H1 (cell line): Measurements from ENCODE around the gene RBM26. TPM values are rescaled to one million over a fixed set of nuclear protein-coding genes. Genes with fewer than 3 reads are reported as not detected.

Experiments
- CTCF ChIA-PET: fragments of 300-600 bp; sonication (Branson Sonifier 250); formaldehyde crosslinking; loops from one replicate; lab custom pipeline; 2021; ENCODE audit not compliant: partially characterized antibody; lab: Charles Lee
- POLR2A ChIA-PET: fragments of 300-600 bp; sonication (Branson Sonifier 250); formaldehyde crosslinking; loops from one replicate; lab custom pipeline; 2021; ENCODE audit warnings: inconsistent platforms; ENCODE audit not compliant: partially characterized antibody; lab: Charles Lee
- DNase-seq, 2 experiments: peaks; one replicate each; pipeline versions ENCODE4 v3.0.0 to v3.0.0-alpha.2; 2010 to 2022; ENCODE audit warnings: low spot score in 2 of 2, low read depth in 1 of 2, mixed read lengths in 1 of 2
- FAIRE-seq: peaks from 2 replicates; lab custom pipeline; 2011; peaks lifted over from hg19 to GRCh38; lab: Jason Lieb, UNC
- H2AFZ ChIP-seq: 2 replicates; pipeline ENCODE4 v1.8.1; 2012; ENCODE audit warnings: low read length, inconsistent platforms
- H2AK5ac ChIP-seq: 2 replicates; pipeline ENCODE4 v1.6.1; 2013; ENCODE audit warnings: low read depth, low read length
- H2BK120ac ChIP-seq: replicated peaks from 2 replicates; pipeline ENCODE3; 2013; ENCODE audit warnings: low read depth, low read length, inconsistent platforms
- H2BK12ac ChIP-seq: 2 replicates; pipeline ENCODE4 v1.6.1; 2013; ENCODE audit warnings: low read depth, low read length
- H2BK15ac ChIP-seq: 2 replicates; pipeline ENCODE4 v1.6.1; 2013; ENCODE audit warnings: low read length
- H2BK20ac ChIP-seq: 2 replicates; pipeline ENCODE4 v1.6.1; 2013; ENCODE audit warnings: low read length
- H2BK5ac ChIP-seq: 2 replicates; pipeline ENCODE4 v1.6.1; 2013; ENCODE audit warnings: low read depth, low read length
- H3K14ac ChIP-seq: 2 replicates; pipeline ENCODE4 v1.6.1; 2013; ENCODE audit warnings: inconsistent platforms; ENCODE audit not compliant: insufficient read length
- H3K18ac ChIP-seq: 2 replicates; pipeline ENCODE4 v1.6.1; 2013; ENCODE audit warnings: low read length; ENCODE audit errors: extremely low read depth
- H3K23ac ChIP-seq: 2 replicates; pipeline ENCODE4 v1.6.1; 2013; ENCODE audit warnings: inconsistent platforms; ENCODE audit not compliant: insufficient read length
- H3K23me2 ChIP-seq: 2 replicates; pipeline ENCODE4 v1.6.1; 2013; ENCODE audit warnings: low read depth, low read length
- H3K27ac ChIP-seq: 2 replicates; pipeline ENCODE4 v1.6.1; 2011; ENCODE audit warnings: low read depth, low read length, inconsistent platforms
- H3K27me3 ChIP-seq, 4 experiments: replicated peaks in 1 of 4; 1 replicate in 1 of 4; 2 replicates in 3 of 4; pipeline versions ENCODE4 v1.6.1 to v1.8.1; 2011 to 2013; ENCODE audit warnings: low read length in 3 of 4, mild to moderate bottlenecking in 3 of 4, inconsistent platforms in 2 of 4, mixed read lengths in 2 of 4, moderate library complexity in 1 of 4; ENCODE audit not compliant: control insufficient read depth in 3 of 4, insufficient read depth in 3 of 4; ENCODE audit errors: extremely low read depth in 1 of 4
- H3K36me3 ChIP-seq, 4 experiments: 2 replicates each; pipeline versions ENCODE4 v1.6.1 to v1.8.1; 2011 to 2013; ENCODE audit warnings: mild to moderate bottlenecking in 4 of 4, low read length in 3 of 4, moderate library complexity in 2 of 4, control low read depth in 1 of 4, inconsistent platforms in 1 of 4; ENCODE audit not compliant: insufficient read depth in 4 of 4, control insufficient read depth in 2 of 4
- H3K4ac ChIP-seq: replicated peaks from 2 replicates; pipeline ENCODE3; 2013; ENCODE audit warnings: low read length, low read depth, mixed read lengths, inconsistent platforms; ENCODE audit not compliant: insufficient read length
- H3K4me1 ChIP-seq, 4 experiments: replicated peaks in 1 of 4; 1 replicate in 1 of 4; 2 replicates in 3 of 4; pipeline versions ENCODE4 v1.6.1 to v1.8.1; 2011 to 2013; ENCODE audit warnings: low read length in 3 of 4, inconsistent platforms in 2 of 4, mixed read lengths in 1 of 4; ENCODE audit not compliant: insufficient read depth in 4 of 4, control insufficient read depth in 3 of 4
- H3K4me2 ChIP-seq, 2 experiments: 2 replicates each; pipeline versions ENCODE4 v1.6.1 to v1.8.1; 2011 to 2013; ENCODE audit warnings: low read depth in 2 of 2, low read length in 2 of 2, control low read depth in 1 of 2, inconsistent platforms in 1 of 2, mild to moderate bottlenecking in 1 of 2; ENCODE audit not compliant: insufficient read depth in 1 of 2
- H3K4me3 ChIP-seq, 4 experiments: fragments of 200-600, 300-600 bp in 1 of 4; sonication (generic), shearing (Covaris generic), sonication (Bioruptor Twin) in 1 of 4; 2 replicates each; pipeline versions ENCODE4 v1.5.1 to v1.8.1; 2011 to 2016; ENCODE audit warnings: low read length in 4 of 4, low read depth in 3 of 4, control low read depth in 2 of 4, inconsistent platforms in 2 of 4, mild to moderate bottlenecking in 2 of 4, mixed read lengths in 1 of 4, moderate library complexity in 1 of 4; ENCODE audit not compliant: insufficient read depth in 2 of 4; ENCODE audit errors: extremely low read depth in 1 of 4
- H3K56ac ChIP-seq: replicated peaks from 2 replicates; pipeline ENCODE3; 2013; ENCODE audit warnings: low read depth, mild to moderate bottlenecking, mixed read lengths, low read length, inconsistent platforms; ENCODE audit not compliant: insufficient read length
- H3K79me1 ChIP-seq: 2 replicates; pipeline ENCODE4 v1.6.1; 2013; ENCODE audit warnings: low read depth, low read length, control low read depth
- H3K79me2 ChIP-seq, 2 experiments: 2 replicates each; pipeline versions ENCODE4 v1.6.1 to v1.8.1; 2012 to 2013; ENCODE audit warnings: low read length in 2 of 2, mild to moderate bottlenecking in 2 of 2, inconsistent platforms in 1 of 2; ENCODE audit not compliant: insufficient read depth in 2 of 2, control insufficient read depth in 1 of 2
- H3K9ac ChIP-seq, 4 experiments: replicated peaks in 1 of 4; 1 replicate in 1 of 4; 2 replicates in 3 of 4; pipeline versions ENCODE4 v1.6.1 to v1.8.1; 2011 to 2013; ENCODE audit warnings: low read depth in 3 of 4, low read length in 3 of 4, control low read depth in 2 of 4, mild to moderate bottlenecking in 2 of 4, moderate library complexity in 2 of 4, inconsistent platforms in 1 of 4; ENCODE audit errors: extremely low read depth in 1 of 4
- H3K9me3 ChIP-seq, 2 experiments: 2 replicates each; pipeline versions ENCODE4 v1.6.1 to v1.8.1; 2012 to 2013; ENCODE audit warnings: mild to moderate bottlenecking in 2 of 2, moderate library complexity in 2 of 2, control low read depth in 1 of 2, inconsistent platforms in 1 of 2, low read depth in 1 of 2, low read length in 1 of 2, mixed read lengths in 1 of 2; ENCODE audit not compliant: insufficient read depth in 2 of 2
- H4K20me1 ChIP-seq, 2 experiments: replicated peaks in 1 of 2; 2 replicates each; pipeline versions ENCODE3 to v1.8.1; 2011 to 2013; ENCODE audit warnings: inconsistent platforms in 2 of 2, low read length in 2 of 2, mild to moderate bottlenecking in 1 of 2; ENCODE audit not compliant: insufficient read depth in 2 of 2, control insufficient read depth in 1 of 2
- H4K5ac ChIP-seq: 2 replicates; pipeline ENCODE4 v1.6.1; 2013; ENCODE audit warnings: low read length, low read depth, mixed read lengths, inconsistent platforms; ENCODE audit not compliant: insufficient read length
- H4K8ac ChIP-seq: 2 replicates; pipeline ENCODE4 v1.8.0; 2013; ENCODE audit warnings: mild to moderate bottlenecking, moderate library complexity, low read length, inconsistent platforms; ENCODE audit not compliant: insufficient read depth; ENCODE audit errors: extremely low read depth
- H4K91ac ChIP-seq: replicated peaks from 2 replicates; pipeline ENCODE3; 2013; ENCODE audit warnings: low read length, mixed read lengths, inconsistent platforms; ENCODE audit not compliant: insufficient read length
- EP300 ChIP-seq, 2 experiments: IDR thresholded peaks; 1 replicate in 1 of 2; 2 replicates in 1 of 2; pipeline ENCODE4 v1.6.1; 2011 to 2012; ENCODE audit warnings: low read depth in 2 of 2, low read length in 2 of 2, mild to moderate bottlenecking in 2 of 2, borderline replicate concordance in 1 of 2, inconsistent platforms in 1 of 2, moderate library complexity in 1 of 2
- EZH2 ChIP-seq: fragments of 200-600 bp; sonication (generic); IDR thresholded peaks from 2 replicates; pipeline ENCODE4 v1.7.1; 2012; ENCODE audit warnings: low read depth, mild to moderate bottlenecking, moderate library complexity, low read length, inconsistent platforms; ENCODE audit not compliant: severe bottlenecking
- HDAC2 ChIP-seq, 2 experiments: fragments of 300-600 bp in 1 of 2; sonication (generic) in 1 of 2; IDR thresholded peaks; 2 replicates each; pipeline ENCODE4 v1.6.1; 2011 to 2012; ENCODE audit warnings: low read depth in 2 of 2, low read length in 2 of 2, mild to moderate bottlenecking in 2 of 2, moderate library complexity in 2 of 2, borderline replicate concordance in 1 of 2, inconsistent platforms in 1 of 2
- KDM4A ChIP-seq: IDR thresholded peaks from one replicate; pipeline ENCODE4 v1.7.1; 2012; ENCODE audit warnings: low read depth, mild to moderate bottlenecking, moderate library complexity, low read length, inconsistent platforms; ENCODE audit not compliant: severe bottlenecking
- POLR2AphosphoS5 ChIP-seq: IDR thresholded peaks from 2 replicates; pipeline ENCODE4 v1.6.1; 2011; ENCODE audit warnings: low read depth, low read length
- POU5F1 ChIP-seq: IDR thresholded peaks from 2 replicates; pipeline ENCODE4 v1.6.1; 2011; ENCODE audit warnings: low read depth, mild to moderate bottlenecking, low read length, moderate library complexity
- RBBP5 ChIP-seq: IDR thresholded peaks from 2 replicates; pipeline ENCODE4 v1.7.1; 2012; ENCODE audit warnings: low read depth, mild to moderate bottlenecking, inconsistent platforms, low read length, moderate library complexity, borderline replicate concordance
- RNF2 ChIP-seq: fragments of 200-900, 300-1000 bp; sonication (generic); IDR thresholded peaks from 2 replicates; pipeline ENCODE4 v1.7.1; 2016; ENCODE audit warnings: borderline replicate concordance, low read depth, mild to moderate bottlenecking, antibody characterized with exemption, low read length; ENCODE audit not compliant: poor library complexity, severe bottlenecking; ENCODE audit errors: missing control alignments
- SIRT6 ChIP-seq: IDR thresholded peaks from one replicate; pipeline ENCODE4 v1.7.1; 2012; ENCODE audit warnings: low read length, inconsistent platforms
- ZNF274 ChIP-seq: IDR thresholded peaks from 2 replicates; pipeline ENCODE4 v1.7.0; 2012; ENCODE audit warnings: low read length, borderline replicate concordance; ENCODE audit errors: extremely low read depth
- WGBS, 2 experiments: shearing (Covaris generic) in 1 of 2; methylation state at CpG; one replicate each; pipeline versions ENCODE4 v1.1.6 to v1.1.7; 2013 to 2015; ENCODE audit warnings: low lambda C conversion rate in 2 of 2, mixed read lengths in 2 of 2, inconsistent platforms in 1 of 2, low coverage in 1 of 2, missing lambda C conversion rate in 1 of 2; ENCODE audit not compliant: insufficient replicate concordance in 2 of 2, insufficient coverage in 1 of 2, insufficient read length in 1 of 2; ENCODE audit errors: extremely low coverage in 1 of 2, missing lambda C conversion rate in 1 of 2; 5-methylcytosine and 5-hydroxymethylcytosine counted together
- polyA plus RNA-seq, 7 experiments: library from polyadenylated mRNA; depleted of rRNA in 3 of 7; stranded (reverse) in 5 of 7; unstranded in 2 of 7; fragments of >200 nt in 5 of 7; fragments of 200-250 nt in 2 of 7; gene quantifications; 1 replicate in 5 of 7; 2 replicates in 1 of 7; 4 replicates in 1 of 7; pipeline versions ENCODE4 v1.2.1 to v1.2.3, GENCODE V29; 2011 to 2013; ENCODE audit warnings: missing spikeins in 2 of 7, mixed read lengths in 2 of 7
- total RNA-seq: library from RNA; stranded (reverse); fragmentation: NEBNext Ultra II Directional; extraction: Animal tissue kit (Norgen Biotek cat#: 25700); gene quantifications from 2 replicates; pipeline ENCODE4 v1.2.1, GENCODE V29; 2021
- TF ChIP-seq, protein P1 (sequence below): IDR thresholded peaks from 2 replicates; pipeline ENCODE4 v1.6.1; 2012; ENCODE audit warnings: inconsistent platforms

Gene RBM26
- total and polyA plus RNA-seq, 2 of the 8 experiments (the other 6 are each of a cell fraction or from before 2014, with no cell fraction given) = 20.3 to 65.5 TPM

- no peak overlapping the region; a peak in 1 of 4 replicates for H3K4me2 ChIP-seq
- TF ChIP-seq ZNF274 = no peak
- TF ChIP-seq, protein P1, sequence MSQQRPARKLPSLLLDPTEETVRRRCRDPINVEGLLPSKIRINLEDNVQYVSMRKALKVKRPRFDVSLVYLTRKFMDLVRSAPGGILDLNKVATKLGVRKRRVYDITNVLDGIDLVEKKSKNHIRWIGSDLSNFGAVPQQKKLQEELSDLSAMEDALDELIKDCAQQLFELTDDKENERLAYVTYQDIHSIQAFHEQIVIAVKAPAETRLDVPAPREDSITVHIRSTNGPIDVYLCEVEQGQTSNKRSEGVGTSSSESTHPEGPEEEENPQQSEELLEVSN = no peak
- no peak for TF ChIP-seq POU5F1
- TF ChIP-seq EZH2 = no peak
- TF ChIP-seq RNF2 = no peak
- TF ChIP-seq EP300 (IDR thresholded peaks at IDR 0.05; ENCODE audit: borderline replicate concordance in 1 of 2, low read depth in 2 of 2, low read length in 2 of 2) = no peak
- TF ChIP-seq SIRT6 = no peak
- TF ChIP-seq KDM4A = no peak
- no peak for TF ChIP-seq HDAC2 (IDR thresholded peaks at IDR 0.05; ENCODE audit: borderline replicate concordance in 1 of 2, low read depth in 2 of 2, low read length in 2 of 2)
- no peak for TF ChIP-seq RBBP5
- TF ChIP-seq POLR2AphosphoS5 = no peak
Observed at GRCh38 chr13:79282508-79282907, 123.5 kb downstream of the RBM26 start.

More at GRCh38 chr13:79282508-79282907, 123.5 kb downstream of the RBM26 start:
- no peak overlapping the region for H4K8ac ChIP-seq
- H3K56ac ChIP-seq = no peak overlapping the region
- H3K23ac ChIP-seq = no peak overlapping the region
- DNase-seq (no peak), FAIRE-seq (no peak)
- no peaks in the 10 kb centered on the region for H3K36me3 ChIP-seq
- peak overlapping the region; percentile 82 for H2BK120ac ChIP-seq
- no peaks in the 10 kb centered on the region for H3K23me2 ChIP-seq
- CTCF ChIA-PET = interaction anchor here (0.9 kb wide), 1 partner anchor 111 kb away, joined by 3 read pairs; no protein-coding TSS in a partner anchor
- H3K4me3 ChIP-seq = peak overlapping the region in 1 of 4 experiments; percentile 33; a peak in 1 of 8 replicates
- H3K9ac ChIP-seq = no peak overlapping the region
- no peaks in the 10 kb centered on the region for H3K79me1 ChIP-seq
- H3K14ac ChIP-seq = no peak overlapping the region
- WGBS, 2 experiments = 80% methylated on average over 4 of the region's 4 CpGs; no CpG with 5 or more reads in 1 of the 2 experiments
- no peak overlapping the region for H2AFZ ChIP-seq
- H2AK5ac ChIP-seq = no peak overlapping the region
- no peak overlapping the region for H2BK20ac ChIP-seq
- H3K4ac ChIP-seq = no peak overlapping the region
- peak overlapping the region; percentile 87 for H4K91ac ChIP-seq
- H4K5ac ChIP-seq = peak overlapping the region; percentile 12
- 0 out of 2 replicates have a peak overlapping the region, but pooled peaks have one; percentile 38 for H3K18ac ChIP-seq
- no peaks in the 10 kb centered on the region for H3K79me2 ChIP-seq
- POLR2A ChIA-PET = interaction anchor here (1.4 to 2.4 kb wide), 2 partner anchors 9 to 25 kb away, joined by 3 to 7 read pairs; no protein-coding TSS in a partner anchor
- no peak overlapping the region for H2BK15ac ChIP-seq
- peak overlapping the region; percentile 81; the same call in 1 of the 2 replicates for H2BK5ac ChIP-seq
- H3K27me3 ChIP-seq = no peaks in the 10 kb centered on the region
- H2BK12ac ChIP-seq = no peak overlapping the region
- H3K27ac ChIP-seq = no peak overlapping the region
- peaks cover 6 to 20% (median 12%) of the 10 kb centered on the region in 4 experiments; a peak in 5 of 7 replicates for H3K4me1 ChIP-seq
- H3K9me3 ChIP-seq = no peaks in the 10 kb centered on the region
- H4K20me1 ChIP-seq = no peaks in the 10 kb centered on the region
